NCI-H460 (cell line): ENCODE measurements around the gene CHRNB4. TPM values are rescaled to one million over a fixed set of nuclear protein-coding genes. Genes with fewer than 3 reads are reported as not detected.

Source experiments
- DNase-seq: peaks from one replicate; pipeline ENCODE4 v3.0.0-alpha.2; 2016; ENCODE audit warnings: low read depth; ENCODE audit errors: extremely low read depth
- total RNA-seq: library from RNA; depleted of rRNA; stranded (reverse); fragments of >200 nt; shearing (Covaris generic); gene quantifications from 2 replicates; pipeline ENCODE4 v1.2.3, GENCODE V29; 2014

The CHRNB4 gene
- total RNA-seq, 1 experiment from 2014 or later, result 0.05 TPM

- no peak for DNase-seq
Measured at GRCh38 chr15:78635346-78635745, 5.7 kb downstream of the CHRNB4 start.

DNA sequence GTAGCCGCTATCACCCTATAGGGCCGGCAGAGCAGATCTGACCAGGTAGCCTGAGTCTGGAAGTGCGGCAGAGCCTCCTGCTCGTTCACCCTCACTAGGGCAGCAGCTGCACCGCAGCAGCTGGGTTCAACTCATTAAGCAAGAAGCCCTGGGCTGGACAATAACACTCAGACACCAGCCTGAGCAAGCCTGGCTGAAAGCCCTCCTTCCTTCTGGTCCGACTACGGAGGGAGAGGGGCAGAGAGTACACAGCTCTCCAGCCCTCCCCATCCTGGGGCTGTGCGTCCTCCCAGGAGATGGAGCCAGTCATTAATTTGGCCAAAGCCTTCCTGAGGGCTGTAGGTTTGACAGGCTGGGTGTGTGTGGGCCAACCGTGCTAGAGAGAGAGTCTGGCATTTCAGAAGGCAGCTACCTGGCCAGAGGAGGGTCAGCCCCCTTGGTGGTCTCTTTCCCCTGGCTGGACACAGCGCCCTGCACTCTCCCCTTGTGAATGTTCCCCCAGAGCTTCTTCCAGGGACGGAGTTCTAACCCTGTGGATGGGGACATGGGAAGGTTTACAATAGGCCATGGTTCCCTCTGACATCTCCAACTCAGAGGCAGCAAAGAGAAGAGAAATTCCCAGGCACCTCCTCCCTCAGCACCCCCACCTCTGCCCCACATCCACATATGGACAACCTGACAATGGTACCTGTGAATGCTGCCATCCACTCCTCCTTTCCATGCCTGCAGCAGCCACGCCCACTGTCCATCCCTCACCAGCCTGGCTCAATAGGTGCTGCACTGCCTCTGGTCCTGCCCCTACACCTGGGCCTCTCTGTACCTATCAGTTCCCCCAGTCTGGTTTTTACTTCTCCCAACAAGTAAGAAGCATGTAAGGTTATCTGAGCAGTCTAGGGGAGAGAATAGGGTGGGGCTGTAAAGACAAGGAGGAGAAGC, 6.5 kb downstream of the CHRNB4 start:
- DNase-seq, result no peak

DNA sequence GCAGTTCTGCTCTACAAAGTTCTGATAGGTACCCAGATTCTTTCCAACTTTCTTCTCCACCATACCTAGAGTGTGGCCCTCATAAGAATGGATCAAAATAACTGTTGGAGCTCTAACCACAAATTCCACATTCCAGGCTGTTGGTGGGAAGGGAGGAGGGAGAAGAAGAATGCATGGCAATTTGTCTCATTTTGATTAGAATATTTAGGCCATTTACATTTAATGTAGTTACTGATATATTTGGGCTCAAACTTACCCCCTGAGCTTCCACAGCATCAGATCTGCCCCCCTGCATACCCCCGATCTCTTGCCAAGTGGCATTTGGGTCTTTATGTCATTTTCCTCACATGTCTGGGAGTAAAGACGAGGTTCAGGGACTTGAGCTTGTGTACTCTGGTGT, 7.7 kb downstream of the CHRNB4 start:
- DNase-seq, result no peak

GRCh38 chr15:78630886-78631633, 9.9 kb downstream of the CHRNB4 start:
- DNase-seq, result no peak

- DNase-seq, result no peak
Measured at GRCh38 chr15:78629716-78630065, 11.3 kb downstream of the CHRNB4 start.

DNA sequence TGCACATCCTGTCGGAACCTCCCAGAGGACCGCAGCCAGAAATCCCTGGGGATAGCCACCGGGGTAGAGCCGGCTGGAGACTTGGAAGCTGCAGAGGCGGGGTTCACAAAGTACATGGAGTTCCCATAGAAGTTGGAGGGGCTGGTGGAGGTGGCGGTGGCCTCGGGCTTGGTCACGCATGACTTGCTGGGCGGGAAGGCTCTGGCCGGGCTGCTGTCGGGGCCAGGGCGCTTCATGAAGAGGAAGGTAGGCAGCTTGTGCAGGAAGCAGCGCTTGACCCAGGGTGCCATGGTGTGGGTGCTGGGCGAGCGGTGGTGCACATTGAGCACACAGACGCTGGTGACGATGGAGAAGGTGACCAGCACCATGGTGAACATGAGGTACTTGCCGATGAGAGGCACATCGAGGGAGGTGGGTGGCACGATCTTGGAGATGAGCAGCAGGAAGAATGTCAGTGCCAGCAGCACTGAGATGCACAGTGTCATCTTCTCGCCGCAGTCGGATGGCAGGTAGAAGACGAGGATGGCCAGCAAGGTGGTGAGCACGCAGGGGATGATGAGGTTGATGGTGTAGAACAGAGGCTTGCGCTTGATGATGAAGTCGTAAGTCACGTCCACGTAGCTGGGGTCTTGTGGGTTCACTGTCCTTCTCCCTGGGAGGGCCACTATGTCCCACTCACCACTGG, 11.8 kb downstream of the CHRNB4 start:
- no peak for DNase-seq

DNA sequence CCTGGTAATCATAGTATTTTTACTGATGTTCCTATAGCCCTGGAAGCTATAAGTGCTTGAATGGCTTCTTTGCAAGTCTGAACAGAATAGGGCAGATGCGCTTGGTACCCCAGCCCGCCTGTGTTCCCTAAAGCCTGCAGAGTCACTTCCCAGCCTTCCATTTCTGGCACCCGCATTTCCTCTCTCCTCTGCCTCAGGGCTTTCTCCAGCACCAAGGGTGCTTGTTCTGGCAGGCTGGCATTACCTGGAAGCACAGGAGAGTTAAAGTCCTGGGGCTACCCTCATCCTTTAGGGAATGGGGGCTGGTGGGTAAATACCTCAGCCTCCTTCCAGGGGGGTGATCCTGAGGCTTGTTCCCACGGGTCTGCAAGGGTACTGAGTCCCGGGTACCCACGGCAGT, 12.8 kb downstream of the CHRNB4 start:
- DNase-seq, result no peak

DNA sequence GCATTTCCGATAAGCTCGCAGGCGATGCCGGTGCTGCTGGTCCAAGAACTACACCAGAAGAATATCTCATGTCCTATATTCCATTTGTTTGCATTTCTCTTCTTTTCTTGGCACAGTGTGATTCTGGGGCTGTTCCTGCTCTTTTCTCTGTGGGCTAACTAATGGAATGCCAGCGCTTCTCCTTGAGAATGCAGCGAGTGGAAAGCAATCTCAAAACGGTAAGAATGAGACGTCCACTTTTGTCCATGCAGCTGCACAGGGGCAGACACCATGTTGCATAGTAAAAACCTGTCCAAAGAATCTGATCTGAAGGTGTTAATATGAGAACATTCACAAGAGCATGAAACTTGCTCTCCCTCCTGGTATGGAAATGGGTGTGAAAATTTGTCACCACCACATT, 13.7 kb downstream of the CHRNB4 start:
- DNase-seq, result no peak

DNA sequence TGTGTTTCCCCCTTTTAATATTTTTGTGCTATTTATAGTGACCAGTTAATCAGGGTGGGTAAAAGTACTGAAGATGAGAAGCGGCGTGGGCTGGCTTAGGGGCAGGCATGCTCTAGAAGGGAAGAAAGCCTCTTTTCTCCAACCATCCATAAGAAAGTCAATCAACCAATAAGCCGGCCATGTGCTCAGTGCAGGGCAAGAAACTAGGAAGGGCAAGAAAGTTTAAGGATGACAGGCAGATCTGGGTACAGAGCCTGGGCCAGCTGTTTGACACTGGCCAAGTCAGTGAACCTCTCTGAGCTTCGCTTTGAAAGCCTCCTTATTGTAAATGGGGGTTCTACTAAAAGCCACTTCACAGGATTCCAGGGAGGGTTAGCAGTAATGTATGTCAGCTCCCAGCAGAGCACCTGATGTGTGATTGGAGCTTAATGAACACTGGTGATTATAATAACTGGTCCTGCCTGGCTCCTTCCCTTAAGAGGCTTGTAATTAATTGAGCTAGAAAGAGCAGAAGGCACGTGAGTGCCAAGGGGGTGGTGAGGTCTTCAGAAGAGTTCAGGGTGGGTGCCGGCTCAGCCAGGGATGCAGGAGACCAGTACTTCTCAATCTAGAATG, 14.5 kb downstream of the CHRNB4 start:
- DNase-seq, result no peak

- no peak for DNase-seq
Measured at GRCh38 chr15:78625606-78626280, 15.3 kb downstream of the CHRNB4 start.

DNA sequence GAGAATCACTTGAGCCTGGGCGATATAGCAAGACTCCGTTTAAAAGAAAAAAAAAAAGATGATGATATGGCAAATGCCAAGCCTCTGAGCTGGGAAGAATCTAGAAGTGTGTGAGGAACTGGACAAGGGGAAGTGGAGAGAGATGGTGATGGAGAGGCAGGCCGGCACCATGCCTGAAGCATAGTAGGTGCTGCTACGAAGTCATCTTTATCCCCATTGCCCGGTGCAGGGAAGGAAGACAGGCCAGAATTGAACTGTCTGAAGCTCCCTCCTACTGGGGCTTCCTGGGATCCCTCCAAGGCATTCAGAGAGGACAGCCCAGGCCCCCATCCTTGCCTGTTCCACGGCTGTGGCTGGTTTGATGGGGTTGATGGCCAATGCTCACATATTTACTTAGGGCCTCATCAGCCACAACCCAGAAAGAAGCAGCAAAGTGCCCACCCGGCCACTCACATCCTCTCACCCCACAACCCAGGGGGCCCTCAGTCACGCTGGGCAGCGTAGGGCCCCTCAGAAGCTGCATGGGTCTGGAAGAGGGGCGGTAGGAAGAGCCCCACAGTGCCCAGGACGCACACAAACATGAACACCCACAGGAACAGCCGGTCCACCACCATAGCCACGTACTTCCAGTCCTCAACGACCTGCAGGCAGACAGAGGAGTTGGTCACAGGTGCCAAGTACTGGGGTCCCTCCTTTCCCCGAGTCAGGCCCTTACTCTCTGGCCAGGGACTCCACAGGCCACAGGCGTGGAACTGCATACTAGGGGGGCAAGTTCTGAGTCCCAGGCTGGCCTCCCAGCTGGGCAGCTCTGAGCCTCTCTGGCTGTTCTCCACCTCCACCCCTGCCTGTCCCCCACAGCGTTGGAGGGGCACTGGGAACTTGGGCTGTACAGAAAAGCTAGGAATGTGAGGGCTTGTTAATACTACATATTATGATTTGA, 16.1 kb downstream of the CHRNB4 start:
- DNase-seq, result no peak

GRCh38 chr15:78623786-78624497, 17.1 kb downstream of the CHRNB4 start:
- DNase-seq, result no peak

DNA sequence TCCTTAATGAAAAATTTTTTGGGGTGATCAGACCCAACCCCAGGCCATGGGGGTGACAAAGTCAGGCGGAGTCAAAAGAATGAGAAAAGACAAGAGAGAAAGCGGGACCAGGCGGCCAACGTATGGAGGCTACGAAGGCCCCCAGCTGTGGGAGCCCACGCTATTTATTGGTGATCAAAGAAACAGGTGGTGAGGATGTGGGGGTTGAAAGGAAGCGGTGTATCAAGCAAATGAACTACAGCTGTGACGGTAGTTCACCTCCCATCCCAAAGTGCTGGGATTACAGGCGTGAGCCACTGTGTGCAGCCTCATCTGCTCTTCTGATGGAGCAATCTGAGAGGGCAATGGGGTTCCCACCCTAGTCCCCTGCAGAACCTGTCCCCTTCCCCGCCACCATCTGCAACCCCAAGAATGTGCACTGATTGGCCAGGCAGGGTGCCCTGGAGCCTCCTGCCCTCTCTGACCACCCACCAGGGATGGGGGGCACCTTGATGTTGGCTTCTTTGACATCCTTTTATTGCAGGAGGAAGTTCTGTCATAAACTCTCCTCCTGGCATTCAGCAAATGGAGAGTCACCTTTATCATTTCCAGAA, 19.1 kb downstream of the CHRNB4 start:
- DNase-seq, result no peak

DNA sequence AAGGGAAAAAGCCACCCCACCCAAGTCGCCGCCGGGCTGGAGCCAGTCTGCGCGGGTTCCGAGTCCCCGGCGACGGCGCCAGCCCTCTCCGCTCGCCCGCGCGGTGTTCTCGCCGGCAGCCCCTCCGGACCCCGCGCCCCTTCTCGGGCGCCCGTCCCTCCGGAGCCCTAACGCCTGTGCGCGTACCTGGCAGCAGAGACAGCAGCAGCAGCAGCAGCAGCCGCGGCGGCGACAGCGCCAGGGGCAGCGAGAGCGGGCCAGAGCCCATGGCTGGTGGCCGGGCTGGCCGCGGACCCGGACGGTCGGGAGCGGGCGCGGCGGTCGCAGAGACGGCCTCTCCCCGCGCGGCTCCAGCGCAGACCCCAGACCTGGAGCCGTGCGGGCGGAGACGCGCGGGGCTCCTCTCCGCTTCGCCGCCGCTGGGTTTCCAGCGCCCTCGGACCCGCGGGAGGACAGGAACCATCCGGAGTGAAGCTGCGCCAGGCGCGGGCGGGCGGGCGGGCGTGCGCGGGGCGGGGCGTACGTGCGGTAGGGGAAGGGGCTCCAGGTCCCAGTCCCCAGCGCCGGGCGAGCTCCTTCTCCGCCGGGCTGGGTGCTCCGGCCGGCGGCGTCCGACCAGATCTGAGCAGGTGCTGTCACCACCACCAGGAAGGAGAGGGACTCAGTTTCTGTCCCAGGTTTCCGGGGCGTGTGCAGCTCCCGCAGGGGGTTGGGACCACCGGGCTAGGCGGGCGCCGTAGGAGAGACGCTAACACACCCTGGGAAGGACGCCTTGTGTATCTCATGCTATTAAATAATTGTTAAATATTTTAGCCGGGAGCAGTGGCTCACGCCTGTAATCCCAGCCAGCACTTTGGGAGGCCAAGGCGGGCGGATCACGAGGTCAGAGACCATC, 20.2 kb downstream of the CHRNB4 start, which contains the start of gene CHRNA3:
Gene CHRNA3 (minus strand): TSS at position 470 of the 895 bp plus-strand sequence. CDS start 202 bp downstream, at position 268.
- DNase-seq, result no peak

- DNase-seq, result no peak
Measured at GRCh38 chr15:78620021-78620526, 20.9 kb downstream of the CHRNB4 start.

DNA sequence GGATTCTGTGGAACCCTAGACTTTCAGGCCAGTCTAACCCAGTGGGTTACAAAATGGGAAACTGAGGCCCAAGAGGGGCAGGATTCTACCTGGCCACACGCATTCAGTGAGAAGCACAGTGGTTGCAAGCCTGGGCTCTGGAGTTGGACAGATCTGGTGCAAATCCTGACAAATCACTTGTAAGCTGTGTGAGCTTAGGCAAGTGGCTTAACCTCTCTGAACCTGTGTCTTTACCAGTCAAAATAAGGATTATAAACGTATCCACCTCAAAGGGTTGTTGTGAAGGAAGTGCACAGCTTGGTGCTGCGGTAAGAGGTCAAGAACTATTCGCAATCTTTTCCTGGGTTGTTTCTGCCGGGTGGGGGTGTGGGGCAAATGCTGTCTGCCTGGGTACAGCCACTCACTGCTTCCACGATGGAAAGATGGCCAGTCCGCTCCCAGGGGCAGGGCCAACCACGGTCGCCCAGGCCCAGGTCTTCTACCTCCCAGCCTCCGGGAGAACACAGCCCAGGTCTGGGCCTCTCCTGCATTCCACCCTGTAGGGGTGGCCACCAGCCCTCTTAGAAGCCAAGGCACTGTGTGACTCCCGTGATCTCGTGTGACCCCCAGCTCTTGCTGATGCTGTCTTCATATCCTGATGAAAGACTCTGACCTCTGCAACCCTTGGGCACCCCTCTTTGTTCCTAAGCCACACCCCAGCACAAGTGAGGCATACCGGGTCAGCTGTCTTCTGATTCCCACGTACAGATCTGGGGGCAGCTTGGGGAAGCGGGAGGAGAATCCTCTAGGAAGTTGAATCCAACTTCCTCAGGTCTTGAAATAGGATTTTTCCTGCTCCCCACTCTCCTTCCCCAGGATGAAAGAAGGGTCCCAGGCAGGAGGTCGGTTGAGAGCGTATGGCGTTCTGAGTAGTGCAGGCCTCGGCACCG, 21.7 kb downstream of the CHRNB4 start:
- no peak for DNase-seq
